SIG-M5 treated with dmso at 0.1 percent for 504 hours (cell line): Measurements from ENCODE around the gene ZNF213.

Experiments
- DNase-seq: peaks from one replicate; lab custom pipeline; 2025; ENCODE audit not compliant: unreplicated experiment; lab: John Stamatoyannopoulos, UW

The ZNF213 gene, protein sequence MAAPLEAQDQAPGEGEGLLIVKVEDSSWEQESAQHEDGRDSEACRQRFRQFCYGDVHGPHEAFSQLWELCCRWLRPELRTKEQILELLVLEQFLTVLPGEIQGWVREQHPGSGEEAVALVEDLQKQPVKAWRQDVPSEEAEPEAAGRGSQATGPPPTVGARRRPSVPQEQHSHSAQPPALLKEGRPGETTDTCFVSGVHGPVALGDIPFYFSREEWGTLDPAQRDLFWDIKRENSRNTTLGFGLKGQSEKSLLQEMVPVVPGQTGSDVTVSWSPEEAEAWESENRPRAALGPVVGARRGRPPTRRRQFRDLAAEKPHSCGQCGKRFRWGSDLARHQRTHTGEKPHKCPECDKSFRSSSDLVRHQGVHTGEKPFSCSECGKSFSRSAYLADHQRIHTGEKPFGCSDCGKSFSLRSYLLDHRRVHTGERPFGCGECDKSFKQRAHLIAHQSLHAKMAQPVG

DNA sequence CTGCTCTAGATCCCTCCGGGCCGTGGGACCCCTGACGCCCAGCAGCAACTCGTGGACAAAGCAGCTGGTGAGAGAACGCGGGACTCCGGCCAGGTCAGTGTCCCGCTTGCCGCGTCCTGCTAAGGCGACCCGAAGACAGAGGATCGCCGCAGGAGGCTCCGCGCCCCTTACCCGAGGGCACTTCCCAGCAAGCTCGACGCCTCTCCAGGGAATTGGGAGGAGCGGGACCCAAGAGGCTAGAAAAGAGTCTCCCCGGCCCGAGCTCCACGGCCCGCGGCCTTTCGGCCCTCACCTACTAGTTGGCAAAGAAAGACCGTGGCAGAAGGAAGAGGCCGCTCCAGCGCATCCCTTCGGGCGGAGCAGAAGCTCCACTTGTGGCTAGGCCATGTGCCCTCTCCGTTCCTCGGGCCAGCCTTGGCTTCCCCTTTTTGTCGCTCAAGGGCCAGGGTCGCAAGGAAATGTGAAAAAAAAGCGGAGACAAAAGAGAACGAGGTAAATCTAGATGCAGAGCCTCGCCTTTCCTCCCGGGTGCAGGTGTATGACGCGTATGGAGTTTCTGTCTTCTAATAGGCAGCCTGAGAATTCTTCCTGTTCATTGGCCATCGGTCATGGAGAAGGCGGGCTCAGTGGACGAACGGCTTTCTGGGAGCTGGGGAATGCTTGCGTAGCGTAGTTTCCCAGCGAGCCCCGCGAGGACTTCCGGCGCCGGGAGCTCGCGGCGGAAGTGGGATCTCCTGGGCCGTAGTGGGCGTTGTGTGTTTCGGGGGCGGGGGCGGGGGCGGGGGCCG, at the start of gene ZNF213:
Gene ZNF213, plus strand, starts transcription at position 692 of the 788 bp plus-strand sequence. CDS start 2,252 bp downstream, outside the sequence.
- DNase-seq, result peak; percentile 99

DNA sequence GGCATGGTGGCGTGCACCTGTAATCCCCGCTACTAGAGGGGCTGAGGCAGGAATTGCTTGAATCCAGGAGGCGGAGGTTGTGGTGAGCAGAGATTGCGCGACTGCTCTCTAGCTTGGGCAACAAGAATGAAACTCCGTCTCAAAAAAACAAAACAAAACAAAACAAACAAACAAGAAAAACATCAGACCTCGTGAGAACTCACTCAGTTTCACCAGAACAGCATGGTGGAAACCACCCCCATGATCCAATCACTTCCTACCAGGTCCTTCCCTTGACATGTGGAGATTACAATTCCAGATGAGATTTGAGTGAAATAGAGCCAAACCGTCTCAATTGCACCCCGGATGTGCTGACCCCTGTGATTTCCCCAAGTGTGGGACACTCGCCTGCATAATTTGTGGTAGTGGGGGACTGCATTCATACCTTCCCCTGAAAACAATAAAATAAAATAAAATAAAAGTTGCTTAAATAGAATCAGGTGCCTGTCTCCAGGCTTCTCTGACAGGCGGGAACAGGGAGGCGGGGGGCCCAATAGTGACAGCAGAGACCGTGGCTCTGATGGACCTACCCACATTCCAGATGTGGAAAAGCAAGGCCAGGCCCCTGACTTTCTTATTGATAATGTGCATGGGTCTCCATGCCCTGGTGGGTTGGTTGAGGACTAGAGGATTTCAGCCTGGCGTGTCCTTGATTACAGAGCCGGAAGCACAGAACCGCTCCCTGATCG, 48.8 kb upstream of the ZNF213 start:
- no peak for DNase-seq

DNA sequence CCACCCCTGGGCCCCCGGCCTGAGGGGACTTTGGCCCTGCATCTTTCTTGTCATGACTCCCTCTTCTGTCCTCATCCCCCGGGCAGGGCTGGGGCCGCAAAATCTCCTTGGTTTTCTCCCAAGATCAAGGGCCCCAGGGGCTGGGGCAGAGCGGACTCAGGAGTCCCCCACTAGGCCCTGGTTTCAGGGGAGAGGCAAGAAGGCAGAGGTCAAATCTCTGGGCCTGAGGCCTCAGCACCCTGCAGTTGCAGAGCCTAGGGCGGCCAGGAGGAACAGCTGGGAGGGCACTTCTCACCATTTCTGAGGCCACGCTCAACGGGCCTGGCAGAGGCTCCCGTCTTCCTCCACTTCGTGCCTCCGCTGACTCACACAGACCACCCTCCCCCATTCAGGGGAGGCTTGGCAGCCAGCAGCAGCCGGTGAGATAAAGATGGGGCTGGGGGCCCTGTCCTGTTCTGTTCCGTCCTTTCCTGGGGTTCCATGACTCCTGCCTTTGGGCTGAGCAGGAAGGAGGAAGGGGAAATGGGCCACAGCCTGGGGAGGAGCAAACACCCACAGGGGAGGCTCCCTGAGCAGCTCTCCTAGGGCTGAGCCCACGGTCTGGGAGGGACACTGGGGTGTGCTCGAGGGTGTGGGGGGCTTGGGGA, 48.1 kb upstream of the ZNF213 start:
- no peak for DNase-seq

DNA sequence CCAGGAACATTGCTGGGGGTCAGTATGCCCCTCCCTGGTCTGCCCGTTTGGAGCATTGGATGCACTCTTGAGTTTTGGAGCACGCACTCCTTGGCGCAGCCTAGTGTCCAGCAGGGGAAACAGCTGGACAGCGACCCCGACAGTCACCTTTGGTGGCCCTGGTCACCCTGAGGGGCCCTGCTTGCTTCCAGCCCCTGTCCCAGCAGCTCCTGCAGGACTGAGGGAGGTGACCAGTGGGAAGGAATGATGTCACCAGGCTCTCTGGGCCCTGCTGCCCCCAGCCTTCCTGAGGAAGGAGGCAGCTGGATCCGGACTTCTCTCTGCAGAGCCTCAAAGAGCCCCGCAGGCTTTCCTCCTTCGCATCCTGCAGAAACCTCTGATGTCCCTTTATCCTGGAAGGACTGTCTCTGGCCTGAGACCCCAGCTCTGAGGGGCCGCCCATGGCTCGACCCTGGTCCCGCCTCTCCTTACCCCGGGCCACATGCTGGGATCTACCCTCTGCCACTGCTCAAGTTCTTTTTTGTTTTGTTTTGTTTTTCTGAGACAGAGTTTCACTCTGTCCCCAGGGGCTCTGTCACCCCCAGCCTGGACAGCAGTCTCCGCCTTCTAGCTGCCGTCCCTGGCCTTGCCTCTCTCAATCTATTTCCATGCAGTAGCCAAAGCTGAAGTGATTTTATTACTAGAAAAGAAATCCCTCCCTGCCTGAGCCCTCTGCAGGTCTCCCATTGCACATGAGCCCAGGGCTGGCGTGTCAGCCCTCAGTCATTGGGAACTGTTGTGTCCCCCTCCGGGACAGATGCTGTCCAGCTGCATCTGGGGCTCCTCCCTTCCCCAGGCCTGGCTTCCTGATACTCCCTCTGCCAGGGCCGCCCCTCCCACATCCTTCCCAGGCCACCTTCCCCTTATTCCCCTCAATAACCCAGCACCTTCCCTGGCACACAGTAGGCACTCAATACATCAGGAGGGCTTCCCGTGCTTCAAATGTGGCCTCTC, 47.3 kb upstream of the ZNF213 start:
- no peak for DNase-seq

DNA sequence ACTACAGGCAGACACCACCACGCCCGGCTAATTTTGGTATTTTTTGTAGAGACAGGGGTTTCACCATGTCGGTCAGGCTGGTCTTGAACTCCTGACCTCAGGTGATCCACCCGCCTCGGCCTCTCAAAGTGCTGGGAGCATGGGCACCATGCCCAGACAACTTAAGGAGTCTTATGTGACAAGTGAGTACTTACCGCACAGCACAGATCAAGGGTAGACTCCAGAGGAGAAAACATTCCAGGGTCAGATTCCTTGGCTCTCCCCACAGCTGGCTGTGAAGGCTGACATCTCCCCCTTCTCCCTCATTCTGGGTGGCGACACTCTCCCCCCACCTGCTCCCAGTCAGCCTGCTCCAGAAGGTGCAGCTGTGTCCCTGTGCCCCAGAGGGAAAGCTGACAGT, 46.4 kb upstream of the ZNF213 start:
- DNase-seq, result no peak

DNA sequence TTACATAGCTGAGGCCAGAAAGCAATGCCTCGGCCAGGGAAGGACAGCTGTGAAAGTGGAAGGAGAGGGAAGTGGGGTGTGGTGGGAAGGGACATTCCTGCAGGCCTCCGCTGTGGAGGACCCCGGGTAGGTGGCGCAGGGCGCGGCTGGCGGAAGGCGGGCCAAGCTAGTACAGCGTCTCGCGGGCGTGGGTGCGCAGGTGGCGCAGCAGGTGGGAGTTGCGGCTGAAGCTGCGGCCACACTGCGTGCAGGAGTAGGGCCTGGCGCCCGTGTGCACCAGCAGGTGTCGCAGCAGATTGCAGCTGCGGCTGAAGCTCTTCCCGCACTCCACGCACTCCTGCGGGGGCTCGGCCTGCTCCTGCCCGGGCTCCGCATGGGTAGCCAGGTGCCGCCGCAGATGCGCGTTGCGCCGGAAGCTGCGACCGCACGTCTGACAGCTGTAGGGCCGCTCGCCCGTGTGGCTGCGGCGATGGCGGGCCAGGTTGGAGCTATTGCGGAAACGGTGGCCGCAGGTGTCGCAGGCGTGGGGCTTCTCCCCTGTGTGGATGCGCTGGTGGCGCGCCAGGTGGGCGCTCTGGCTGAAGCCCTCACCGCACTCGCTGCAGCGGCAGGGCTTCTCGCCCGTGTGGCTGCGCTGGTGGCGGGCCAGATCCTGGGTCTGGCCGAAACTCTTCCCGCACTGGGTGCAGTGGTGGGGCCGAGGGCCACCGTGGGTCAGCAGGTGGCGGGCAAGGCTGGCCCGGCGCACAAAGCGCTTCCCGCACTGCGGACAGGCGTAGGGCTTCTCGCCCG, 45.7 kb upstream of the ZNF213 start:
- no peak for DNase-seq

DNA sequence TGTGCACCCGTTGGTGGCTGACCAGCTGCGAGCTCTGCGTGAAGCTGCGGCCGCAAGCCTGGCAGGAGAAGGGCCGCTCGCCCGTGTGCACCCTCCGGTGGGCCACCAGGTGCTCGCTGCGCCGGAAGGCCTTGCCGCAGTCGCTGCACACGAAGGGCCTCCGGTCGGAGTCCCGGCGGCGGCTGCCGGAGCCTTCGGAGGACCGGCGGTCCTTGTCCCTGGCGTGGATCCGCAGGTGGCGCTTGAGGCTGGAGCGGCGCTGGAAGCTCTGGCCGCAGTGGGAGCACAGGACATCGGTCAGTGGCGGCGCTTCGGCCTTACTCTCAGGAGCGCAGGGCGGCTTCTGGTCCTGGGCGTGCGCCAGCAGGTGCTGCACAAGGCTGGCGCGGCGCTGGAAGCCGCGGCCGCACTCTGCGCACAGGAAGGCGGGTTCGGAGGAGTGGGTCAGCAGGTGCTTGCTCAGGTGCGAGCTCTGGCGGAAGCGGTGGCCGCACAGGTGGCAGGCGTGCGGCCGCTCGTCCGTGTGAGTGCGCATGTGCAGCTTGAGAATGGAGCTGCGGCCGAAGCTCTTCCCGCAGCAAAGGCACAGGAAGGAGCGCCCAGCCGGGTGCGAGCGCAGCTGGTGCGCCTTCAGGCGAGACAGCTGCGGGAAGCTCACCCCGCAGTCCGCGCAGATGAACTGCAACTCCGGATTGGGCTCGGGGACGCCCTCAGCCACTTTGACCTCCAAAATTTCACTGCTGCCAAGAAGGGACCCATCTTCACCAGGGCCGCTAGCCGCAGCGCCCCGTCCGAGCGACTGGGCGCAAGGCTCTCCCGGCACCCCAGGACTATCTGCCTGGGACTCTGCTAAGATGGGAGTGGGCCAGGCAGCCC, 44.9 kb upstream of the ZNF213 start:
- DNase-seq, result no peak

DNA sequence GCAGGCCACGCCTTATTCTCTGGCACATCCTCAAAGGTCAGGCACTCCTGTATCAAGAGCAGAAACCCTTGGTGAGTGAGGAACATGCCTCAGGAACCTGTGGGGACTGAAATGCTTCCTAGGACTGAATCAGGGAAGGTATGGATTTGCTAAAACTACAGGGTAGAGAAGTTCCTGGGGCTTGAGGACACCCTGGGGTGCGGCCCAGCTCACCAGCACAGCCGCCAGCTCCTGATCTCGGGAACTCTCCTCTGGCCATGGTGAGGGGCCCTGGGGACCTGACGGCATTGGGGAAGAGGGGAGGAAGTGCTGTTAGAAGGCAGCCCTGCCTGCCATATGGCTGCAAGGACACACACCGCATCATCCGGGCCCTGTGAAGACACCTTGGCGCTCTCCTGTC, 43.3 kb upstream of the ZNF213 start:
- DNase-seq, result no peak

DNA sequence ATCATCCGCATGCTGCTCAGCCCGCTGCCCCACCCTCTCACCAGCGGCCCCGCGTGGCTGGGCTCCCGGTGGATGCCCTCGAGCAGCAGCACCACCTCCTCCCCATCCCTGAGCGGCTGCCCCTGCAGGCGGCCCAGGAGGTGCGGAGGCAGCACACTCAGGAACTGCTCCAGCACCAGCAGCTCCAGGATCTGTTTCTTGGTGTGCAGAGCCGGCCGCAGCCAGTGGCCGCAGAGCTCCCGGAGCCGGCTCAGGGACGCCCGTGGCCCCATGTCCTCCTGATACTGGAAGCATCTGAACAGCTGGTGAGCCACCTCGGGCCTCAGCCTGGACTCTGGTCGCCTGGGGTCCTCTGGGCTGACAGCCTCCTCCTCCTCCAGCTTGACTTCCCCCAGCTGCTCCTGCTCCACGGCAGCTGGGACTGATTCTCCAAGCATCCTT, 42.3 kb upstream of the ZNF213 start:
- no peak for DNase-seq

DNA sequence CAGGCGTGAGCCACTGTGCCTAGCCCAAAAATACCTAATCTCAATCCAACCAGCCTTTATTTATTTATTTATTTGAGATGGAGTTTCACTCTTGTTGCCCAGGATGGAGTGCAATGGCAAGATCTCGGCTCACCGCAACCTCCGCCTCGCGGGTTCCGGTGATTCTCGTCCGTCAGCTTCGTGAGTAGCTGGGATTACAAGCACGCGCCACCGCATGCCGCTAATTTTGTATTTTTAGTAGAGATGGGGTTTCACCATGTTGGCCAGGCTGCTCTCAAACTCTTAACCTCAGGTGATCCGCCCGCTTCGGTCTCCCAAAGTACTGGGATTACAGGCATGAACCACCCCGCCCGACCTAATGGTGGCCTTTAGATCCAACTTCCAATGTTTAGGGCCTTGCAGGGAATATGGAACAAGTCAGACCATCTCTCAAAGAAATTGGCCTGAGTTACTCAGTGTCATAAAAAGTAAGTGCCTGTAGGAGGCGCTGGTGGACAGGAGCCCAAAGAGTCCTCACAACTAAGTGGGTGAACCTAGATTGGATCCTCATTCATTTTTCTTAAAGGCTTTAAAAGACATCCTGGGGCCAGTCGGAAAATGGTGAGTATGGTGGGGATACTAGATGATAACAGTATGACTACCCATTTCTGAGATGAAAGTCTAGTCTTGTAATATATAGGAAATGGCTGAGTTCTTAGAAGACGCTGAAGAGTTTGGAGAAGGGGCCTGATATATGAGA, 40.4 kb upstream of the ZNF213 start:
- peak; percentile 47 for DNase-seq

DNA sequence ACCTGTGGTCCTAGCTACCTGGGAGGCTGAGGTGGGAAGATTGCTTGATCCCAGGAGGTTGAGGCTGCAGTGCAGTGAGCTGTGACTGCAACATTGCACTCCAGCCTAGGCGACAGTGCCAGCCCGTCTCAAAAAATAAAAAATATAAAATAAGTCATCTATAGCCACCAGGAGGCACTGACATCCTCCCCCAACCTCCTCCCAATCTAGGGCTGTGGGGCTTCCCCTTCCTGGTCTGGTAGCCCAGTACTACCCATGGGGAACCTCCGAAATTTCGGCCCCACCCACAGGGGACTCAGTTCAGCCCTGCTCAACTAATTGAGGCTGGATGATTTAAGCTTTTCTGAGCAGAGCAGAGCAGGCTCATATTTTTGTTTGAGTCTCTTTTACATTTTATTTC, 39.0 kb upstream of the ZNF213 start:
- peak; percentile 81 for DNase-seq

DNA sequence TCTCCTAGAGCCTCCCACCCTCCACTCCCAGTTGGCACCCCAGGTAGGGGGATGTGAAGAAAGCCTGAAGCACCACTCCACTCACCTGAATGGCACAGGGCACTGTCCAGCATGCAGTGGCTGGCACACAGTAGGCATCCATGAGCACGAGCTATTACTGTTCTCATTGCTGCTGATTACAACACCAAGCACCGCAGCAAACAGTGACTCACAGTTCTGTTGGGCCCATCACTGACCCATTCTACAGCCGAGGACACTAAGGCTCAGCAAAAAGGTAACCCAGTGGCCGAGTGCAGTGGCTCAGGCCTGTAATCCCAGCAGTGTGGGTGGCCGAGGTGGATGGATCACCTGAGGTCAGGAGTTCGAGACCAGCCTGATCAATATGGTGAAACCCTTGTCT, 38.5 kb upstream of the ZNF213 start:
- DNase-seq, result no peak

DNA sequence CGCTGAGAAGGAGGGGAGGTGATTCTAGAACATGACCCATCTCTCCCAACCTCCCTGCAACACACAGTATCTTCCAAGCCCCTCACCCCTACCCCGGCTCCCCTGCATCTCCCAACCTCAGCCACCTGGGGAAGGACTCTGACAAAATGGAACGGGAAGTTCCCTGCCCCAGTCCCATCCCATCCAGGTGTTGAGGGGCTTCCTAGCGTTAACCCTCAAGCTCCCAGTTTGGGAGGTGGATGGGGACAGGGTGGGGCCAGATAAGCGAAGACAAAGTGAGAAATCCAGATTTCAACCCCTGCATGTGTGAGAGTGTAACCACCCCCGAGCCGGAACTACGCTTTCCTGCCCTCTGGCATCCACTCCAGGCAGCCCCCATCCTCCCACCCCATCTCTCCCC, 37.6 kb upstream of the ZNF213 start:
- no peak for DNase-seq

DNA sequence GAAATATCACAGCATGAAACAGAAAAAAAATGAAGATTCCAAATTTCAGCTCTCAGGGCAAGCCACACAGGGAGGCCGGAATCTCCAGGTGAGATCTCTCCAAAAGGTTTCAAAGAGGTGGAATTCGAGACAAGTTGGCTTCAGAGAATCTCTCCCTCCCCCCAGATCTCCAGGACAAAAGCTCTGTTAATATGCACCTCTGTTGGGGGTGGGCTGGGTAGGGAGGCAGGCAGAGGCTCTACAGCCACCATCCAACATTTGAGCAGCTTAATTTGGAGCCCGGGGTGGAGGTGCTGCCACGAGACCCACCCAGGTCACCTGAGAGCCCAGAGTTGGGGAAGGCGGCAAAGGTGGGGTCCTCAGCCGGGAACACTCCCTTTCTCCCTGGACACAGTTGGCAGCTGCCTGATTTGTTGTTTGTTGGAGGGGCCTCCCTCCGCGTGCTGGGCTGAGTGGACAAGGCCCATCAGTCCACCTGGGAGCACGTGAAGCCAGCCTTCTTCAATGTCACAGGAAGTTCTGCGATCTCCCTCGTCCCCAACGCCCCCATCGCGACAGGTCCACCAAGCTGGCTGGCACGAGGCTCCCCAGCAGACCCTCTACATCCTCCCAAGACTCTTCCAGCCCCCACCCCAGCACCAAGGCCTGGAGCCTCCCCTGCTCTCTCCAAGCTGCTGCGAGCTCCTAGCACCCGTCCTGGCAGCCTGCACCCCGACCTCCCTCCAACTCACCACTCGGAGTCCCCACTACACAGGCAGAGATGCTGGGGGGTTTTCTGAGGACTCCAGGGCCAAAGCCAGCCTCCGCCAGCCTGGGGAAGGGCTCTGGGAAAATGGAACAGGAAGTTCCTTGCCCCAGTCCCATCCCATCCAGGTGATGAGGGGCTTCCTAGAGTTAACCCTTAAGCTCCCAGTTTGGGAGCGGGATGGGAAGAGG, 36.1 kb upstream of the ZNF213 start, which contains the start of gene ZSCAN10:
Gene ZSCAN10, minus strand, starts transcription at position 836 of the 936 bp plus-strand sequence. CDS start 6,357 bp downstream, outside the sequence.
- DNase-seq, result no peak

DNA sequence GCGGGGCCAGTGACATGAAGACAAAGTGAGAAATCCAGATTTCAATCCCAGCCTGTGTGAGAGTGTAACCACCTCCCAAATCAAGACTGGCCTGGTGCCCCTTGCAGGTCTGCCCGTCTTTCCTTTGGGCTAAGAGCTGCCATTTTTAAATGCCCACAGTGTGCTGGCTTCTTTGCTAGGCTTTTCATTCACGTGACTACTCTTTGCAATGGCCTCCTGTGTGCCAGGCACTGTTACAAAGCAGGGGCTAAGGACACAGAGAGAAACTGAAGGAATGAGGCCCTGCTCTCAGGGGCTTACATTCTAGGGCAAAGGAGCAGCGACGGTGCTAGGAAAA, 35.5 kb upstream of the ZNF213 start:
- DNase-seq, result no peak
